Progenitor cell of endocrine pancreas (in vitro differentiated cells): ENCODE data around the gene ORC3. TPM values are rescaled to one million over a fixed set of nuclear protein-coding genes. Genes with fewer than 3 reads are reported as not detected.

Source experiments
- DNase-seq: peaks from one replicate; pipeline ENCODE4 v3.0.0; 2021; ENCODE audit warnings: low spot score; ENCODE audit not compliant: unreplicated experiment
- H3K27ac Mint-ChIP-seq: 2 replicates; pipeline ENCODE4 v1.8.0; 2021; ENCODE audit warnings: mild to moderate bottlenecking, moderate library complexity, mixed read lengths
- H3K27me3 Mint-ChIP-seq: 2 replicates; pipeline ENCODE4 v1.8.0; 2021; ENCODE audit warnings: mixed read lengths
- H3K36me3 Mint-ChIP-seq: 2 replicates; pipeline ENCODE4 v1.8.0; 2022; ENCODE audit warnings: mixed read lengths; ENCODE audit not compliant: insufficient read depth
- H3K4me1 Mint-ChIP-seq: 2 replicates; pipeline ENCODE4 v1.8.0; 2021; ENCODE audit warnings: low read depth, mixed read lengths
- H3K4me3 Mint-ChIP-seq: 2 replicates; pipeline ENCODE4 v1.8.0; 2021; ENCODE audit warnings: low read depth, mild to moderate bottlenecking, moderate library complexity, mixed read lengths
- H3K9me3 Mint-ChIP-seq: 2 replicates; pipeline ENCODE4 v1.8.0; 2021; ENCODE audit warnings: low read depth, mixed read lengths
- CTCF ChIP-seq: fragments of 200-600 bp; sonication (generic); IDR thresholded peaks from one replicate; pipeline ENCODE4 v1.5.0; 2021; ENCODE audit warnings: antibody characterized with exemption, mild to moderate bottlenecking; ENCODE audit not compliant: unreplicated experiment
- total RNA-seq: library from RNA; stranded (reverse); gene quantifications from 2 replicates; pipeline ENCODE4 v1.2.1, GENCODE V29; 2021

ORC3 gene
- total RNA-seq, 1 donor from 2014 or later = 31.6 TPM

- H3K9me3 Mint-ChIP-seq = no peaks in the 10 kb centered on the region
- no peaks in the 10 kb centered on the region for H3K4me1 Mint-ChIP-seq
- H3K27ac Mint-ChIP-seq = no peak overlapping the region
- no peaks in the 10 kb centered on the region for H3K27me3 Mint-ChIP-seq
- no peak for DNase-seq
- H3K36me3 Mint-ChIP-seq = no peaks in the 10 kb centered on the region
- no peak for TF ChIP-seq CTCF
- H3K4me3 Mint-ChIP-seq = no peak overlapping the region
Observed at GRCh38 chr6:87714093-87714842, 124.3 kb downstream of the ORC3 start.

Other genes with a start within 250 kb of the ORC3 start
- 5.7 and 7.1 TPM in 2 replicates for gene C6orf163, start 245.3 kb upstream of the ORC3 start, total RNA-seq
- 1.2 and 1.5 TPM in 2 replicates for gene CFAP206, start 182.2 kb upstream of the ORC3 start, total RNA-seq
- gene SLC35A1, start 117.2 kb upstream of the ORC3 start, total RNA-seq = 14.1 and 15.0 TPM in 2 replicates
- gene RARS2, start 148 bp upstream of the ORC3 start, total RNA-seq = 50.3 and 51.4 TPM in 2 replicates
- 77.8 and 86.3 TPM in 2 replicates for gene AKIRIN2, start 112.1 kb downstream of the ORC3 start, total RNA-seq